ENCODE data around the gene SPEF2. TPM values are rescaled to one million over a fixed set of nuclear protein-coding genes. Genes with fewer than 3 reads are reported as not detected.

The SPEF2 gene
- total and polyA plus RNA-seq, 9 of the 15 experiments (the other 6 are each of a cell fraction or from before 2014, with no cell fraction given), result 0.11 to 0.62 (median 0.20) TPM; not detected in 2

DNA sequence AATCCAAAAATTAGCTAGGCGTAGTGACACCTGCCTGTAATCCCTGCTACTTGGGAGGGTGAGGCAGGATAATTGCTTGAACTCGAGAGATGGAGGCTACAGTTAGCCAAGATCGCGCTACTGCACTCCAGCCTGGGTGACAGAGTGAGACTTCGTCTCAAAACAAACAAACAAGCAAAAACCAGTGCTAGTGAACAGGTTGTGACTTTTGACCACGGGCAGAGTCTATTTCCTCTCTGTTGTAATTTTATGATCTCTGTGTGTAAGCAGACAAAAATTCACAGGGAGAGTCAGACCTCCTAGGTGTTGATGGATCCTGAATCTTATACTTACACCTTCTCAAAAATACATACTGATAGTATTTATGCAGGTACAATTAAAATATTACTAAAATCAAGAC, 65.8 kb downstream of the SPEF2 start:
- POLR2A ChIA-PET, result no interaction called here
- no TSS peak for BruUV-seq (replicated peaks)
- no peak for DNase-seq (ENCODE audit: extremely low read depth in 1 of 4, low spot score in 3 of 4)

DNA sequence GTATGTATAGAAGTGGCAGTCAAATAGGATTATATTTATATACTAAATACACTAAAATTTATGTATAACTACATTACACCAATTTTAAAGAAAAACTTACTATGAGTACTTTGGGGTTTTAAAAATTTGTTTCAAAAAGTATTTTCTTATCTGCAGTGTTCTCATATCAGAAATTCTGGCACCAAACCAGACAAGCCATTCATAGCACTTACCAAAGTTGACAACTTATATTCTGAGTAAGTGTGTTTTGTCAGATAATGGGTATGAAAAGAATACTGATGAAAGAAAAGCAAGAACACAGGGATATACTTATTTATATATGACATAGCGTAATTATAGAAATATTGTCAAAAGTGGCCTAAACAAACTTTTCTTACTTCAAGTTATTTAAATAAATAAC, 67.5 kb downstream of the SPEF2 start:
- Histone ChIP-seq H3K9me3 (replicated peaks; ENCODE audit: control insufficient read depth, insufficient read depth, low read depth, low read length) (no peaks in the 10 kb centered on the region), H3K79me2 (ENCODE audit: control insufficient read depth, insufficient read depth, low read length) (no peaks in the 10 kb centered on the region), H2AFZ (ENCODE audit: low read depth, low read length) (no peak overlapping the region), H3K4me3 (no peak overlapping the region), H3K4me2 (ENCODE audit: insufficient read depth, low read length) (no peak overlapping the region), H3K9me1 (ENCODE audit: control insufficient read depth, insufficient read depth, low read length) (no peaks in the 10 kb centered on the region), H3K36me3 (ENCODE audit: control insufficient read depth, insufficient read depth, low read length) (no peaks in the 10 kb centered on the region), H3K27ac (ENCODE audit: extremely low read depth, low read depth, low read length) (no peak overlapping the region), H4K20me1 (replicated peaks; ENCODE audit: control insufficient read depth, insufficient read depth, low read length) (no peaks in the 10 kb centered on the region), H3K9ac (ENCODE audit: insufficient read depth in 1 of 2, low read depth in 2 of 2, low read length in 2 of 2) (no peak overlapping the region), H3K4me1 (replicated peaks in 1 of 2; ENCODE audit: control insufficient read depth in 2 of 2, insufficient read depth in 2 of 2, low read length in 2 of 2) (no peaks in the 10 kb centered on the region), H3K27me3 (ENCODE audit: control insufficient read depth in 2 of 2, insufficient read depth in 2 of 2, low read length in 2 of 2) (no peaks in the 10 kb centered on the region)
- TF ChIP-seq PRPF4 (IDR thresholded peaks at IDR 0.05; ENCODE audit: insufficient read depth, low read depth, low read length, poor library complexity, severe bottlenecking), result no peak
- TF ChIP-seq BMI1 (IDR thresholded peaks at IDR 0.05; ENCODE audit: low read length), result no peak
- TF ChIP-seq HMG20A (CRISPR knock-in tag; conservative IDR thresholded peaks at IDR 0.05), result no peak
- TF ChIP-seq NCOR1 (IDR thresholded peaks at IDR 0.05), result no peak
- no peak for TF ChIP-seq CEBPB (tag; IDR thresholded peaks at IDR 0.05)
- TF ChIP-seq, protein P1, sequence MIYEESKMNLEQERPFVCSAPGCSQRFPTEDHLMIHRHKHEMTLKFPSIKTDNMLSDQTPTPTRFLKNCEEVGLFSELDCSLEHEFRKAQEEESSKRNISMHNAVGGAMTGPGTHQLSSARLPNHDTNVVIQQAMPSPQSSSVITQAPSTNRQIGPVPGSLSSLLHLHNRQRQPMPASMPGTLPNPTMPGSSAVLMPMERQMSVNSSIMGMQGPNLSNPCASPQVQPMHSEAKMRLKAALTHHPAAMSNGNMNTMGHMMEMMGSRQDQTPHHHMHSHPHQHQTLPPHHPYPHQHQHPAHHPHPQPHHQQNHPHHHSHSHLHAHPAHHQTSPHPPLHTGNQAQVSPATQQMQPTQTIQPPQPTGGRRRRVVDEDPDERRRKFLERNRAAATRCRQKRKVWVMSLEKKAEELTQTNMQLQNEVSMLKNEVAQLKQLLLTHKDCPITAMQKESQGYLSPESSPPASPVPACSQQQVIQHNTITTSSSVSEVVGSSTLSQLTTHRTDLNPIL (CRISPR knock-in tag; IDR thresholded peaks at IDR 0.05), result no peak
- TF ChIP-seq TAF9B (IDR thresholded peaks at IDR 0.05; ENCODE audit: partially characterized antibody), result no peak
- no peak for TF ChIP-seq POLR2AphosphoS5 (IDR thresholded peaks at IDR 0.05; ENCODE audit: control insufficient read depth, insufficient read depth, low read depth, low read length)
- no peak for TF ChIP-seq KLF10 (CRISPR knock-in tag; IDR thresholded peaks at IDR 0.05)
- POLR2A ChIA-PET, result no interaction called here
- CTCF ChIA-PET (ENCODE audit: low intra/inter-chr PET ratio), result no interaction called here
- in situ Hi-C loops (cut with MboI) (no loop called here), intact Hi-C loops (cut with micrococcal nuclease) (no loop called here)
- no peak for ATAC-seq
- no peak for FAIRE-seq
- WGBS (ENCODE audit: insufficient coverage, low coverage, missing lambda C conversion rate), result 0% methylated on average over 1 of the region's 1 CpG
- BruUV-seq (replicated peaks), result no TSS peak
- no peak for DNase-seq (ENCODE audit: extremely low read depth in 1 of 4, low spot score in 3 of 4)

More for the DNA sequence above, 65.8 kb downstream of the SPEF2 start:
- Histone ChIP-seq H3K36me3 (ENCODE audit: control insufficient read depth, insufficient read depth, low read length) (no peaks in the 10 kb centered on the region), H3K4me1 (replicated peaks in 1 of 2; ENCODE audit: control insufficient read depth in 2 of 2, insufficient read depth in 2 of 2, low read length in 2 of 2) (no peaks in the 10 kb centered on the region), H3K79me2 (ENCODE audit: control insufficient read depth, insufficient read depth, low read length) (no peaks in the 10 kb centered on the region), H2AFZ (ENCODE audit: low read depth, low read length) (no peak overlapping the region), H4K20me1 (replicated peaks; ENCODE audit: control insufficient read depth, insufficient read depth, low read length) (no peaks in the 10 kb centered on the region), H3K27ac (ENCODE audit: extremely low read depth, low read depth, low read length) (no peak overlapping the region), H3K4me3 (no peak overlapping the region), H3K9me1 (ENCODE audit: control insufficient read depth, insufficient read depth, low read length) (no peaks in the 10 kb centered on the region), H3K9me3 (replicated peaks; ENCODE audit: control insufficient read depth, insufficient read depth, low read depth, low read length) (no peaks in the 10 kb centered on the region), H3K4me2 (ENCODE audit: insufficient read depth, low read length) (no peak overlapping the region), H3K27me3 (ENCODE audit: control insufficient read depth in 2 of 2, insufficient read depth in 2 of 2, low read length in 2 of 2) (no peaks in the 10 kb centered on the region), H3K9ac (ENCODE audit: insufficient read depth in 1 of 2, low read depth in 2 of 2, low read length in 2 of 2) (no peak overlapping the region)
- WGBS (ENCODE audit: insufficient coverage, low coverage, missing lambda C conversion rate), result under 1% methylated on average over 6 of the region's 6 CpGs
- no peak for FAIRE-seq
- TF ChIP-seq NR1H2 (CRISPR knock-in tag; IDR thresholded peaks at IDR 0.05), result no peak
- TF ChIP-seq MAFK (IDR thresholded peaks at IDR 0.05; ENCODE audit: low read length), result no peak
- ATAC-seq, result no peak
- CTCF ChIA-PET (ENCODE audit: low intra/inter-chr PET ratio), result no interaction called here
- in situ Hi-C loops (cut with MboI) (no loop called here), intact Hi-C loops (cut with micrococcal nuclease) (no loop called here)
